Panc1 (cell line): ENCODE measurements around the gene PRELID2. TPM values are rescaled to one million over a fixed set of nuclear protein-coding genes. Genes with fewer than 3 reads are reported as not detected.

Experiments used
- ATAC-seq: fragments of 200-7000 bp; cut with Tn5 transposase; 2 replicates; pipeline ENCODE4 v1.9.1; 2020; ENCODE audit warnings: mild to moderate bottlenecking, moderate library complexity
- BruUV-seq: library from RNA; stranded (reverse); fragments of 400-500 nt; replicated peaks from 2 replicates; lab custom pipeline; 2021; lab: Mats Ljungman, UMichigan
- CTCF ChIA-PET: fragments of 300-600 bp; sonication (Branson Sonifier 250); formaldehyde crosslinking; loops from one replicate; lab custom pipeline; 2022; ENCODE audit warnings: antibody characterized with exemption; lab: Charles Lee
- POLR2A ChIA-PET: fragments of 300-600 bp; sonication (Branson Sonifier 250); formaldehyde crosslinking; loops from one replicate; lab custom pipeline; 2022; ENCODE audit warnings: antibody characterized with exemption; lab: Charles Lee
- DNase-seq: peaks from one replicate; pipeline ENCODE4 v3.0.0-alpha.2; 2010; ENCODE audit warnings: low read depth, low spot score
- H3K27ac ChIP-seq: 2 replicates; pipeline ENCODE4 v1.5.1; 2011; ENCODE audit warnings: mild to moderate bottlenecking, low read length, inconsistent platforms
- H3K27me3 ChIP-seq: fragments of 200-500 bp; sonication (Bioruptor generic); 2 replicates; pipeline ENCODE4 v1.6.0; 2014; ENCODE audit warnings: low read length, inconsistent platforms; ENCODE audit not compliant: control insufficient read depth, insufficient read depth
- H3K36me3 ChIP-seq: fragments of 200-500 bp; sonication (Bioruptor generic); 2 replicates; pipeline ENCODE4 v1.5.1; 2014; ENCODE audit warnings: inconsistent platforms, mild to moderate bottlenecking, low read length, moderate library complexity; ENCODE audit not compliant: control insufficient read depth, insufficient read depth
- H3K4me1 ChIP-seq: 2 replicates; pipeline ENCODE4 v1.5.1; 2011; ENCODE audit warnings: inconsistent platforms, mild to moderate bottlenecking, low read length, moderate library complexity; ENCODE audit not compliant: control insufficient read depth, insufficient read depth
- H3K4me3 ChIP-seq, 2 experiments: 2 replicates each; pipeline ENCODE4 v1.5.1; 2011 to 2012; ENCODE audit warnings: low read depth in 2 of 2, low read length in 2 of 2, mild to moderate bottlenecking in 2 of 2, inconsistent platforms in 1 of 2, moderate library complexity in 1 of 2
- H3K9me3 ChIP-seq: fragments of 200-500 bp; sonication (Bioruptor generic); 2 replicates; pipeline ENCODE4 v1.5.1; 2014; ENCODE audit warnings: low read depth, mild to moderate bottlenecking, inconsistent platforms, low read length, moderate library complexity; ENCODE audit not compliant: control insufficient read depth, insufficient read depth
- CTCF ChIP-seq: fragments of 450-650 bp; IDR thresholded peaks from 2 replicates; pipeline ENCODE4 v1.5.1; 2017; ENCODE audit warnings: mild to moderate bottlenecking
- POLR2AphosphoS5 ChIP-seq: IDR thresholded peaks from 2 replicates; pipeline ENCODE4 v1.6.1; 2012; ENCODE audit warnings: mild to moderate bottlenecking, low read depth, low read length, moderate library complexity
- REST ChIP-seq, 2 experiments: IDR thresholded peaks; 2 replicates each; pipeline ENCODE4 v1.6.1; 2011 to 2012; ENCODE audit warnings: low read depth in 2 of 2, control low read depth in 1 of 2, low read length in 1 of 2, mild to moderate bottlenecking in 1 of 2, moderate library complexity in 1 of 2; ENCODE audit not compliant: insufficient read depth in 1 of 2
- SIN3A ChIP-seq: IDR thresholded peaks from 2 replicates; pipeline ENCODE4 v1.6.1; 2012; ENCODE audit warnings: low read depth, mild to moderate bottlenecking, low read length, moderate library complexity, borderline replicate concordance; ENCODE audit not compliant: insufficient read depth
- TCF7L2 ChIP-seq: IDR thresholded peaks from 2 replicates; pipeline ENCODE4 v1.6.1; 2011; ENCODE audit warnings: mild to moderate bottlenecking, low read depth, low read length, inconsistent platforms
- in situ Hi-C: cut with HindIII; loops from 2 replicates; pipeline ENCODE4 v1.10.0; 2016; ENCODE audit warnings: low sequenced_read_pairs, low pct_unique_long_range_greater_than_20kb
- intact Hi-C: fragments of 100-400 bp; cut with micrococcal nuclease; formaldehyde crosslinking; loops from one replicate; pipeline ENCODE4 v1.10.0; 2022; ENCODE audit not compliant: unreplicated experiment
- total RNA-seq: library from RNA; stranded (reverse); gene quantifications from one replicate; pipeline ENCODE4 v1.2.1, GENCODE V29; 2021; ENCODE audit not compliant: unreplicated experiment

The PRELID2 gene
- total RNA-seq, 1 experiment from 2014 or later, result 15.4 TPM

GRCh38 chr5:145778144-145778900 is 56.8 kb downstream of the PRELID2 start:
- Histone ChIP-seq H3K27me3 (no peaks in the 10 kb centered on the region), H3K27ac (no peak overlapping the region), H3K4me1 (no peaks in the 10 kb centered on the region), H3K9me3 (no peaks in the 10 kb centered on the region), H3K4me3 (no peak overlapping the region), H3K36me3 (no peaks in the 10 kb centered on the region)
- DNase-seq (no peak), ATAC-seq (peak; percentile 26; the same call in 1 of the 2 replicates)
- intact Hi-C loops (no loop called here), in situ Hi-C loops (no loop called here)
- no peak for TF ChIP-seq REST (IDR thresholded peaks at IDR 0.05; ENCODE audit: insufficient read depth in 1 of 2, low read depth in 2 of 2, low read length in 1 of 2)
- TF ChIP-seq TCF7L2, result no peak
- no peak for TF ChIP-seq POLR2AphosphoS5
- no peak for TF ChIP-seq CTCF
- TF ChIP-seq SIN3A, result no peak
- no TSS peak for BruUV-seq
- ChIA-PET CTCF (no interaction called here), POLR2A (no interaction called here)

- in situ Hi-C loops (no loop called here), intact Hi-C loops (no loop called here)
- H3K36me3 ChIP-seq, result no peaks in the 10 kb centered on the region
- H3K27me3 ChIP-seq, result no peaks in the 10 kb centered on the region
- ChIA-PET POLR2A (no interaction called here), CTCF (no interaction called here)
- H3K9me3 ChIP-seq, result no peaks in the 10 kb centered on the region
- TF ChIP-seq SIN3A (no peak), CTCF (no peak), REST (IDR thresholded peaks at IDR 0.05; ENCODE audit: insufficient read depth in 1 of 2, low read depth in 2 of 2, low read length in 1 of 2) (no peak), TCF7L2 (no peak), POLR2AphosphoS5 (no peak)
- H3K4me3 ChIP-seq, result no peak overlapping the region
- H3K4me1 ChIP-seq, result no peaks in the 10 kb centered on the region
- no peak overlapping the region for H3K27ac ChIP-seq
- no TSS peak for BruUV-seq
- no peak for DNase-seq
- no peak for ATAC-seq
These were observed 57.6 kb downstream of the PRELID2 start for GRCh38 chr5:145777445-145778063.
